ENCODE data around the gene ROBO1. TPM values are rescaled to one million over a fixed set of nuclear protein-coding genes. Genes with fewer than 3 reads are reported as not detected.

Gene ROBO1
- total RNA-seq, 1 donor from 2014 or later: 7.1 TPM

DNA sequence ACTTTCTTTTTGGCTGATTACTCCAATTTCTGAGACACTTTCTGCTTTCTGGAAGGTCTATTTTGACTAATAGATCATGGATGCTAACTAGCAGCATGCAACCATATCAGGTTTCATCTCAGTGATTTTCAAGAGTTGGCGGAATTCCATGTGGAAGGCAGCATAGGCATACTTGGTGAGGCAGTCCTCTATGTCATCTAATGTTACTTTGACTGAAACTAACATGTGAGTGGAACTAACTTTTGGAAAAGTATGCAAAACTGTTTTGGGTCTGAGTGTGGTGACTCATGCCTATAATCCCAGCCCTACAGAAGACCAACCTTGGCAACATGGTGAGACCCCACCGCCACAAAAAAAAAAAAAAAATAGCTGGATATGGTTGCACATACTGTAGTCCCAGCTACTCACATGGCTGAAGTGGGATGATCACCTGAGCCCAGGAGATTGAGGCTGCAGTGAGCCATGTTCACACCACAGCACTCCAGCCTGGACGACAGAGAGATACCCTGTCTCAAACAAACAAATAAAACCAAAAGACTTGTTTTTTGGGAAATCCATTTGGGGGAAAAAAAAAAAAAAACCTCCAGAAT lies 1033.7 kb downstream of the ROBO1 start:
- intact Hi-C loops (cut with micrococcal nuclease): no loop called here
- H3K4me3 ChIP-seq: no peak overlapping the region

GRCh38 chr3:78732893-78733292 lies 1034.9 kb downstream of the ROBO1 start:
- Histone ChIP-seq H3K4me3 (no peak overlapping the region), H3K36me3 (no peaks in the 10 kb centered on the region), H3K27me3 (ENCODE audit: low read depth) (no peaks in the 10 kb centered on the region), H3K27ac (replicated peaks) (no peak overlapping the region), H3K4me1 (peaks cover 18% of the 10 kb centered on the region), H3K9me3 (replicated peaks) (no peaks in the 10 kb centered on the region)
- TF ChIP-seq CTCF (IDR thresholded peaks at IDR 0.05; ENCODE audit: borderline replicate concordance): no peak
- no peak for DNase-seq
- intact Hi-C loops (cut with micrococcal nuclease): no loop called here

More for the DNA sequence above, 1033.7 kb downstream of the ROBO1 start:
- H3K27me3 ChIP-seq (ENCODE audit: low read depth): no peaks in the 10 kb centered on the region
- no peaks in the 10 kb centered on the region for H3K36me3 ChIP-seq
- no peak for TF ChIP-seq CTCF (IDR thresholded peaks at IDR 0.05; ENCODE audit: borderline replicate concordance)
- DNase-seq: no peak
- peaks cover 21% of the 10 kb centered on the region for H3K4me1 ChIP-seq
- no peaks in the 10 kb centered on the region for H3K9me3 ChIP-seq (replicated peaks)
- no peak overlapping the region for H3K27ac ChIP-seq (replicated peaks)

DNA sequence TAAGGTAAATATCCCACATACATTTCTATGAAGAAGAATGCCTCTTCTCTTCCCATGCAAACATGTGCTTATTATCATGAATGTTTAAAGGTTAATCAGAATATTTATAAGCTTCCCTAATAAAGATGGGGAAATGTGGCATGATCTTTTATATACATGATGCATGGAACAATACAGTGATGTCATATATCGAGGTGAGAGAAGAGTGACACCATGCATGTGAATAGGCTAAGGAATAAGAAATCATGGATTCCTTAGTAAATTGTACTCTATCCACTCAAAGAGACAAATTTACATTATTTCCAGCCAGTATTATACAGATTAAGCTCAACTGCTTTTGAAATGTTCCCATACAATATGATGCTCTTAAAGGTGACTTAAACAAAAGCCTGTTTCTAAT lies 1035.3 kb downstream of the ROBO1 start:
- DNase-seq: no peak
- H3K27ac ChIP-seq (replicated peaks): no peak overlapping the region
- H3K4me1 ChIP-seq: peaks cover 14% of the 10 kb centered on the region
- no peaks in the 10 kb centered on the region for H3K9me3 ChIP-seq (replicated peaks)
- H3K4me3 ChIP-seq: no peak overlapping the region
- intact Hi-C loops (cut with micrococcal nuclease): no loop called here
- no peaks in the 10 kb centered on the region for H3K27me3 ChIP-seq (ENCODE audit: low read depth)
- TF ChIP-seq CTCF (IDR thresholded peaks at IDR 0.05; ENCODE audit: borderline replicate concordance): no peak
- H3K36me3 ChIP-seq: no peaks in the 10 kb centered on the region

- Histone ChIP-seq H3K36me3 (no peaks in the 10 kb centered on the region), H3K9me3 (replicated peaks) (no peaks in the 10 kb centered on the region), H3K27ac (replicated peaks) (no peak overlapping the region), H3K4me3 (no peak overlapping the region), H3K27me3 (ENCODE audit: low read depth) (no peaks in the 10 kb centered on the region), H3K4me1 (peaks cover 14% of the 10 kb centered on the region)
- DNase-seq: no peak
- TF ChIP-seq CTCF (IDR thresholded peaks at IDR 0.05; ENCODE audit: borderline replicate concordance): no peak
- intact Hi-C loops (cut with micrococcal nuclease): no loop called here
Observed at GRCh38 chr3:78729946-78730345, 1037.9 kb downstream of the ROBO1 start.

- Histone ChIP-seq H3K9me3 (replicated peaks) (no peaks in the 10 kb centered on the region), H3K4me1 (peaks cover 14% of the 10 kb centered on the region), H3K4me3 (no peak overlapping the region), H3K27ac (replicated peaks) (peak overlapping the region; percentile 22), H3K36me3 (no peaks in the 10 kb centered on the region), H3K27me3 (ENCODE audit: low read depth) (no peaks in the 10 kb centered on the region)
- TF ChIP-seq CTCF (IDR thresholded peaks at IDR 0.05; ENCODE audit: borderline replicate concordance): no peak
- peak; percentile 73 for DNase-seq
- intact Hi-C loops (cut with micrococcal nuclease): no loop called here
Observed at GRCh38 chr3:78728406-78729145, 1039.2 kb downstream of the ROBO1 start.

Data from left ventricle myocardium inferior (tissue), 1 donor.